GM18508 (cell line): ENCODE measurements around the gene SREK1.
"Not testable (repeated sequence)": the region's sequence is repeated elsewhere in the genome, so short reads cannot be mapped to it uniquely, and the experiment has no call there.

Experiments
- ATAC-seq: cut with Tn5 transposase; IDR thresholded peaks from one replicate; pipeline ENCODE4 v1.9.1; 2021; ENCODE audit warnings: moderate number of reproducible peaks; ENCODE audit not compliant: insufficient read depth, unreplicated experiment

Gene SREK1

GRCh38 chr5:66209794-66210193, 65.7 kb downstream of the SREK1 start:
- ATAC-seq: no peak

- no peak for ATAC-seq
These were observed 69.4 kb downstream of the SREK1 start for GRCh38 chr5:66213533-66213932.

GRCh38 chr5:66222455-66222854, 78.4 kb downstream of the SREK1 start:
- no peak for ATAC-seq

- not testable (repeated sequence) for ATAC-seq
These were observed 78.8 kb downstream of the SREK1 start for GRCh38 chr5:66222896-66223295.

- no peak for ATAC-seq
These were observed 79.5 kb downstream of the SREK1 start for GRCh38 chr5:66223637-66224036.

GRCh38 chr5:66224274-66224673, 80.2 kb downstream of the SREK1 start:
- no peak for ATAC-seq

GRCh38 chr5:66224773-66225553, 80.9 kb downstream of the SREK1 start:
- no peak for ATAC-seq

GRCh38 chr5:66230551-66230950, 86.5 kb downstream of the SREK1 start:
- ATAC-seq: no peak

GRCh38 chr5:66231508-66231907, 87.4 kb downstream of the SREK1 start:
- ATAC-seq: no peak

GRCh38 chr5:66232275-66232674, 88.2 kb downstream of the SREK1 start:
- ATAC-seq: no peak

GRCh38 chr5:66232706-66233445, 88.8 kb downstream of the SREK1 start:
- ATAC-seq: no peak
